GM21526 (cell line): ENCODE results near the gene ANKRD33B.
A peak's percentile ranks its signal among the peaks of the same experiment; 100 is the strongest.
"Not testable (repeated sequence)": the region's sequence is repeated elsewhere in the genome, so short reads cannot be mapped to it uniquely, and the experiment has no call there.

Experiments used
- ATAC-seq: cut with Tn5 transposase; IDR thresholded peaks from one replicate; pipeline ENCODE4 v1.9.1; 2021; ENCODE audit warnings: moderate library complexity; ENCODE audit not compliant: unreplicated experiment, low FRiP score

The ANKRD33B gene

DNA sequence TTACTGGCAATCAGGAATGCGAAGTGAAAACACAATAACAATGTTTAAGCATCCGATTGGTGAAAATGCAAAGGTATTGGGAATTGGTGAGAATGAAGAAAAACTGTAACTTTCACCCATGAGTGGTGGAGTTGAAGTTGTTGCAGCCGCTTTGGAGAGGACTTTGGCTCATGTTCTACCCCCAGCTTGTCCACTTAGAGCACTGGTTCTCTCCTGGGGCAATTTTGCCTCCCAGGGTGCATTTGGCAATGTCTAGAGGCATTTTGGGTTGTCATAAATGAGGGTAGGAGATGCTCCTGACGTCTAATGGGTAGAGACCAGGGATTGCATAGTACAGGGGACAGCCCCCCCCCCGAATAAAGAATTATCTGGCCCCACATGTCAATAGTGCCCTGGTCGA lies 46.2 kb downstream of the ANKRD33B start:
- no peak for ATAC-seq

- no peak for ATAC-seq
These were observed 47.4 kb downstream of the ANKRD33B start for GRCh38 chr5:10611290-10611689.

DNA sequence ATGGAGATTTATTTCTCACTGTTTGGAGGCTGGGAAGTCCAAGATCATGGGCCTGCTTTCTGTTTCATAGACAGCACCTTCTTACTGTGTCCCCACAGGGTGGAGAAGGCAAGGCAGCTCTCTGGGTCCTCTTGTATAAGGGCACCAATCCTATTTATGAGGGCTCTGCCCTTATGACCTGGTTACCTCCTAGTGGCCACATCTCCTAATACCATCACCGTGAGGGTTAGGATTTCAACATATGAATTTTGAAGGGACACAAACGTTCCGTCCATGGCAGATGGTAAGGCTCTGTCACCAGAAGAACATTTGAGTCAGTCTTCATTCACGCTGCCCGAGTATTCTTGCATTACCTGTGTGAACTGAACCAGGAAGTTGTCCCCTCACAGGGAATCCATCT lies 48.4 kb downstream of the ANKRD33B start:
- ATAC-seq: no peak

GRCh38 chr5:10615693-10616092 lies 51.8 kb downstream of the ANKRD33B start:
- ATAC-seq: no peak

DNA sequence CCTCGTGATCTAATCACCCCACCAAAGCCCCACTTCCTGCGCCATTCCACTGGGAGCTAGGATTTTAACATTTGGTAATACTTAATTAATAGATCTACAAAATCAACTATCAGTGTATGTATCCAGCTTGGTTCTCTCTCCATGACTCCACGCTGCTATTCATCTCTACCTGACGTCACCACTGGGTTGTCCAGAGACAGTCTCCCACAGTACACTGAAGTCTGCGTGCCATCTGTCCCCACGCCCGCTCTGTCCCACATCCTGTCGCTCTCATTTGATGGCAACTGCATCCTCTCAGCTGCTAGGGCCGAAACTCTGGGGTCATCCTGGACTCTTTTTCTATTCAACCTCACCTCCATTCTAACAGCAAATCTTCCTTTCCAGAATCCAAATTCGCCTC lies 53.2 kb downstream of the ANKRD33B start:
- no peak for ATAC-seq

GRCh38 chr5:10618311-10618710 lies 54.4 kb downstream of the ANKRD33B start:
- no peak for ATAC-seq

DNA sequence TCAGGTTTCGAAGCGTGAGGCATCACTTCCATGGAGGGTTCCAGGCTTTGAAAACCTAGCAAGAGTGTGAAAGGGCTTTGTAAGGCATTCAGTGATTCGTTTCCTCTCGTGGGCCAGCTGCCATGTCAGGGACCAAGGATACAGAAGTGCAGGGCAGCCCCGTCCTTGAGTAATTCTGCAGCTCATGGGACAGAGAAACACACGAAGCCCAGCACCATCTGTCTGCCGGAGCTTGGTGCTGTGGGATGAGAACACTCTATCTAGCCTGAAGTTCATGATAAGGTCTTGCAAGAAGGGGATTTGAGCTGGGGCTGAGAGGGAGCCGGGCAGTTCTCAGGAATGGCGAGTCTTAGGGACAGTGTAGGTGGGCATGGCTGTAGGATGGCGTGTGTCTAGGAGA lies 55.8 kb downstream of the ANKRD33B start:
- no peak for ATAC-seq

- no peak for ATAC-seq
These were observed 56.5 kb downstream of the ANKRD33B start for GRCh38 chr5:10620346-10620745.

DNA sequence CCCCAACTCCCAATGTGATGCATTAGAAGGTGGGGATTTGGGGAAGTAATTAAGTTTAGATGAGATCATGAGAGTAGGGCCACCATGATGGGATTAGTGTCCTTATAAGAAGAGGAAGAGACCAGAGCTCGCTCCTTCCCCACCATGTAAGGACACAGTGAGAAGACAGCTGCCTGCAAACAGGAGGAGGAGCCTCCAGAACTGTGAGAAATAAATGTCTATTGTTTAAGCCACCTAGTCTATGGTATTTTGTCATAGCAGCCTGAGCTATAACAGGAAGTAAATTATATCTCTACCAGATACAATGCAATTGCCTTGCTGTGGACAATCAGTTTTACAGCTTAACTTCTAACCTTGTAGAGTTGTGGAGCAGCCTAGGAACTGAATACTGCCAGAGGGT lies 58.0 kb downstream of the ANKRD33B start:
- no peak for ATAC-seq

GRCh38 chr5:10622810-10623209 lies 58.9 kb downstream of the ANKRD33B start:
- no peak for ATAC-seq

- ATAC-seq: no peak
These were observed 59.5 kb downstream of the ANKRD33B start for GRCh38 chr5:10623305-10623910.

DNA sequence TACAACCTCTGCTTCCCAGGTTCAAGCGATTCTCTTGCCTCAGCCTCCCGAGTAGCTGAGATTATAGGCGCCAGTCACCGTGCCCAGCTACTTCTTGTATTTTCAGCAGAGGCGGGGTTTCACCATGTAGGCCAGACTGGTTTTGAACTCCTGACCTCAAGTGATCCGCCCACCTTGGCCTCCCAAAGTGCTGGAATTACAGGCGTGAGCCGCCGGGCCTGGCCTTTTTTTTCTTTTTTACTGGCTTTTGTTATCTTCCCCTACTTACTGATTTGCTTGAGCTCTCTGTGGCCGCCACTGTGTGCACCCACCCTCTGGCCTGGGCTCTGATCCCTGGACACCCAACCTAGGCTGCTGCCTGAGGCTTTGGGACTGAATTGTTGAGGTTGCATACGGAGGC lies 60.3 kb downstream of the ANKRD33B start:
- no peak for ATAC-seq

GRCh38 chr5:10624679-10625078 lies 60.8 kb downstream of the ANKRD33B start:
- no peak for ATAC-seq

- no peak for ATAC-seq
These were observed 62.0 kb downstream of the ANKRD33B start for GRCh38 chr5:10625700-10626472.

GRCh38 chr5:10626473-10627013 lies 62.7 kb downstream of the ANKRD33B start:
- ATAC-seq: no peak

- ATAC-seq: peak; percentile 3
These were observed 63.4 kb downstream of the ANKRD33B start for GRCh38 chr5:10627160-10627701.

DNA sequence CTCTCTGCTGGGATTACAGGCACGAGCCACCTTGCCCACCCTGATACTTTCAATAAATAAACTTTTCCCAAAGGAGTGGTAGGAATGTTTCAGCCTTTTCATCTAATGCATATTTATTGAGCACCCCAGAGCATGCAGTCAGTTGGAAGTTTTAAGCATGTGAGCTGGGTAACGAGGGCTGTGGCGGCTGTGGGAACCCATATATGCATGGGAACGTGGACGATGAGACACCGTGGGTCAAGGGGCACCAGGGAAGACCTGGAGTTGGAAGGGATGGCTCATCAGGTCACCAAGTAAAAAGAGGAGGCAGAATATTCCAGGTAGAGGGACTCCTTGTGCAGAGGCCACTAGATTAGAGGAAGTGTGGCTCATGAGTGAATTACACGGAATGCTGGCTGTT lies 64.7 kb downstream of the ANKRD33B start:
- ATAC-seq: no peak

DNA sequence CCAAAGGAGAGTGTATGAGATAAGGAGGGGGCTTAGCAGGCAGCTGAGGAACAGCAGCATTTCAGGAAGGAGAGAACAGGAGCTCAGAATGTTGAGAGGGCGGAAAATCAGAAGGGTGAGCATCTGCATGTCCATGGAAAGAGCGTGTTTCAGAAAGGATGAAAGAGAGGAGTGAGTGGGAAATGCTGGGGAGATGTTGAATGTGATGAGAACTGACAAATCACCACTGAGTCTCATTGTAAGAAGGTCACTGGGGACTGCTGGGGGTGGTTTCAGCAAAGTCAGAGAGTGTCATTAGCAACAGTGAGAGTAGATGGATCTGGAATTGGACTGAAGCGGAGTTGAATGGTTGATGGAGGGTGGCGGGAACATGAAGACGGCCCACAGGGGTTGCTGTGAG lies 65.8 kb downstream of the ANKRD33B start:
- ATAC-seq: no peak

- no peak for ATAC-seq
These were observed 66.3 kb downstream of the ANKRD33B start for GRCh38 chr5:10630126-10630525.

- not testable (repeated sequence) for ATAC-seq
These were observed 66.9 kb downstream of the ANKRD33B start for GRCh38 chr5:10630744-10631143.

- ATAC-seq: peak; percentile 5
These were observed 67.6 kb downstream of the ANKRD33B start for GRCh38 chr5:10631316-10631996.
